H1 (cell line): ENCODE measurements around the gene SLX4IP. TPM values are rescaled to one million over a fixed set of nuclear protein-coding genes. Genes with fewer than 3 reads are reported as not detected.

Experiments
- BRCA1 ChIP-seq: IDR thresholded peaks from 2 replicates; pipeline ENCODE4 v1.6.1; 2012; ENCODE audit warnings: low read depth, low read length, improper control_type of control experiment
- CHD1 ChIP-seq: IDR thresholded peaks from 2 replicates; pipeline ENCODE4 v1.6.1; 2012; ENCODE audit warnings: low read depth, low read length, improper control_type of control experiment
- CHD2 ChIP-seq: IDR thresholded peaks from 2 replicates; pipeline ENCODE4 v1.6.1; 2012; ENCODE audit warnings: low read length, improper control_type of control experiment
- CTBP2 ChIP-seq: IDR thresholded peaks from 2 replicates; pipeline ENCODE4 v1.7.0; 2011; ENCODE audit warnings: borderline replicate concordance, mild to moderate bottlenecking, moderate library complexity, mixed read lengths, low read length; ENCODE audit not compliant: insufficient read depth, insufficient read length
- KDM1A ChIP-seq: fragments of 200-600, 300-600 bp; sonication (generic); IDR thresholded peaks from 2 replicates; pipeline ENCODE4 v1.7.1; 2016; ENCODE audit warnings: mild to moderate bottlenecking, low read length, borderline replicate concordance
- SP2 ChIP-seq: IDR thresholded peaks from 2 replicates; pipeline ENCODE4 v1.6.1; 2012; ENCODE audit warnings: mild to moderate bottlenecking, low read length, inconsistent platforms
- polyA plus RNA-seq, 7 experiments: library from polyadenylated mRNA; depleted of rRNA in 3 of 7; stranded (reverse) in 5 of 7; unstranded in 2 of 7; fragments of >200 nt in 5 of 7; fragments of 200-250 nt in 2 of 7; gene quantifications; 1 replicate in 5 of 7; 2 replicates in 1 of 7; 4 replicates in 1 of 7; pipeline versions ENCODE4 v1.2.1 to v1.2.3, GENCODE V29; 2011 to 2013; ENCODE audit warnings: missing spikeins in 2 of 7, mixed read lengths in 2 of 7
- total RNA-seq: library from RNA; stranded (reverse); fragmentation: NEBNext Ultra II Directional; extraction: Animal tissue kit (Norgen Biotek cat#: 25700); gene quantifications from 2 replicates; pipeline ENCODE4 v1.2.1, GENCODE V29; 2021

The SLX4IP gene
- total and polyA plus RNA-seq, 2 of the 8 experiments (the other 6 are each of a cell fraction or from before 2014, with no cell fraction given) = 2.4 to 8.7 TPM

GRCh38 chr20:10527781-10528180, 92.7 kb downstream of the SLX4IP start (continued):
- TF ChIP-seq KDM1A (no peak), CTBP2 (no peak), CHD2 (no peak), BRCA1 (no peak), SP2 (no peak), CHD1 (no peak)
- TF ChIP-seq, all 59 proteins: peak for 0
